Measurements from ENCODE around the gene ATP11A. TPM values are rescaled to one million over a fixed set of nuclear protein-coding genes. Genes with fewer than 3 reads are reported as not detected.

The ATP11A gene
- total and polyA plus RNA-seq, 2 donors (not counting 3 experiments of a cell fraction or from before 2014, with no cell fraction given) = 16.5 to 88.1 TPM

DNA sequence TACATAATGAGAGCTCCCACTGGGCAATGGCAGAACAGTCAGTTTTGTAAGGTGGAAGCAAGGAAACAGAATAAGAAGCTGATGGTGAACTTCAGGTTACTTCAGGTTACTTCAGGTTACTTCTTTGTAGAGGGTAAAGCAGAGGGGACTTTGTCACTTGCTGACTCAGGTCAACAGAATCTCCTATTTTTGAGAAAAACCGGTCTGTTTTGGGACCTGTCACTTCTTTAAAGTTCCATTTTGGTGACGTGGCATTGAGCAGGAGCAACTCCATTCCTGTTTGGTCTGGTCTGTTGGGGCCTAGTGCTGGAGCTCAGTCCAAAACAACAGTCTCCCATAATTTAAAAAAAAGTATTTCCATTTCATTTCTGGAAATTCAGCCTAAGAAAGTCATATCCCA lies 29.7 kb downstream of the ATP11A start:
- no peaks in the 10 kb centered on the region for H4K20me1 ChIP-seq (replicated peaks; ENCODE audit: control insufficient read depth, extremely low read depth, insufficient read depth, low read length)
- H2AFZ ChIP-seq (ENCODE audit: low read depth, low read length) = no peak overlapping the region
- BruUV-seq (replicated peaks) = TSS peak; percentile 64
- H3K27me3 ChIP-seq (ENCODE audit: control insufficient read depth in 2 of 2, insufficient read depth in 2 of 2, low read length in 2 of 2) = no peaks in the 10 kb centered on the region
- ChIA-PET POLR2A (no interaction called here), CTCF (interaction anchor here (0.9 kb wide), 1 partner anchor 8 kb away, joined by 3 read pairs; no protein-coding TSS in a partner anchor)
- H3K4me3 ChIP-seq (replicated peaks in 1 of 3; ENCODE audit: insufficient read depth in 1 of 3, low read depth in 1 of 3, low read length in 3 of 3) = no peak overlapping the region
- peaks cover 14% of the 10 kb centered on the region for H3K79me2 ChIP-seq (ENCODE audit: control insufficient read depth, insufficient read depth, low read length)
- FAIRE-seq = peak; percentile 15
- H3K9ac ChIP-seq (replicated peaks; ENCODE audit: extremely low read depth, insufficient read depth, low read length) = no peak overlapping the region
- dilution Hi-C loops (cut with MboI; ENCODE audit: extremely low pct_ligation_motif_present, low sequenced_read_pairs) (no loop called here), intact Hi-C loops (cut with micrococcal nuclease) (no loop called here)
- peaks cover 28% of the 10 kb centered on the region for H3K4me1 ChIP-seq (ENCODE audit: control insufficient read depth, extremely low read depth, insufficient read depth, low read length)
- H3K4me2 ChIP-seq (ENCODE audit: insufficient read depth, low read length) = no peak overlapping the region
- H3K9me3 ChIP-seq (replicated peaks; ENCODE audit: control insufficient read depth, insufficient read depth, low read length) = no peaks in the 10 kb centered on the region
- H3K9me1 ChIP-seq (replicated peaks; ENCODE audit: control insufficient read depth, extremely low read depth, insufficient read depth, low read length) = no peaks in the 10 kb centered on the region
- no peaks in the 10 kb centered on the region for H3K36me3 ChIP-seq (ENCODE audit: control insufficient read depth in 2 of 2, extremely low read depth in 1 of 2, insufficient read depth in 2 of 2, low read length in 2 of 2)
- DNase-seq (ENCODE audit: low read depth, low spot score) = no peak
- H3K27ac ChIP-seq (ENCODE audit: insufficient read depth, low read depth, low read length) = peak overlapping the region; percentile 17
- TF ChIP-seq, protein P1, sequence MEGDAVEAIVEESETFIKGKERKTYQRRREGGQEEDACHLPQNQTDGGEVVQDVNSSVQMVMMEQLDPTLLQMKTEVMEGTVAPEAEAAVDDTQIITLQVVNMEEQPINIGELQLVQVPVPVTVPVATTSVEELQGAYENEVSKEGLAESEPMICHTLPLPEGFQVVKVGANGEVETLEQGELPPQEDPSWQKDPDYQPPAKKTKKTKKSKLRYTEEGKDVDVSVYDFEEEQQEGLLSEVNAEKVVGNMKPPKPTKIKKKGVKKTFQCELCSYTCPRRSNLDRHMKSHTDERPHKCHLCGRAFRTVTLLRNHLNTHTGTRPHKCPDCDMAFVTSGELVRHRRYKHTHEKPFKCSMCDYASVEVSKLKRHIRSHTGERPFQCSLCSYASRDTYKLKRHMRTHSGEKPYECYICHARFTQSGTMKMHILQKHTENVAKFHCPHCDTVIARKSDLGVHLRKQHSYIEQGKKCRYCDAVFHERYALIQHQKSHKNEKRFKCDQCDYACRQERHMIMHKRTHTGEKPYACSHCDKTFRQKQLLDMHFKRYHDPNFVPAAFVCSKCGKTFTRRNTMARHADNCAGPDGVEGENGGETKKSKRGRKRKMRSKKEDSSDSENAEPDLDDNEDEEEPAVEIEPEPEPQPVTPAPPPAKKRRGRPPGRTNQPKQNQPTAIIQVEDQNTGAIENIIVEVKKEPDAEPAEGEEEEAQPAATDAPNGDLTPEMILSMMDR (IDR thresholded peaks at IDR 0.05; ENCODE audit: extremely low read depth in 1 of 2, insufficient read depth in 1 of 2, low read depth in 1 of 2, low read length in 2 of 2) = no peak

DNA sequence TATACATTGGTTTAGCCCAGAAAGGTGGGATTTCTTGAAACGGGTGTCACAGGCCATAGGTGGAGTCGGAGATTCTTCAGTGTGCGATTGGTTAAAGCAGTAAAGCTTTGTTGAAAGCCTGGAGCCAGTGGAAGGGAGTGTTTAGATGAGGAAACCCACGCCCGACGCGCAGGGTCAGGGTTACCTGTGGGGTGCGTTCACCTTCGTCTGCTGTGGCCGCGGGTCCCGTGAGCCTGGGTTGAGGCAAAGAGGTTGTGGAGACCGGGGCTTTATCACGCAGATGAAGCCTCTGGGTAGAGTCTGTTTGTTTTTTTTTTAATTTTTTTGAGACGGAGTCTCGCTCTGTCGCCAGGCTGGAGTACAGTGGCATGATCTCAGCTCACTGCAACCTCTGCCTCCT lies 30.4 kb downstream of the ATP11A start:
- Histone ChIP-seq H3K4me1 (ENCODE audit: control insufficient read depth, extremely low read depth, insufficient read depth, low read length) (peaks cover 28% of the 10 kb centered on the region), H3K9me1 (replicated peaks; ENCODE audit: control insufficient read depth, extremely low read depth, insufficient read depth, low read length) (no peaks in the 10 kb centered on the region), H3K9ac (replicated peaks; ENCODE audit: extremely low read depth, insufficient read depth, low read length) (no peak overlapping the region), H3K4me3 (replicated peaks in 1 of 3; ENCODE audit: insufficient read depth in 1 of 3, low read depth in 1 of 3, low read length in 3 of 3) (no peak overlapping the region), H3K27me3 (ENCODE audit: control insufficient read depth in 2 of 2, insufficient read depth in 2 of 2, low read length in 2 of 2) (no peaks in the 10 kb centered on the region), H3K4me2 (ENCODE audit: insufficient read depth, low read length) (no peak overlapping the region), H3K27ac (ENCODE audit: insufficient read depth, low read depth, low read length) (no peak overlapping the region), H3K79me2 (ENCODE audit: control insufficient read depth, insufficient read depth, low read length) (peaks cover 16% of the 10 kb centered on the region), H3K9me3 (replicated peaks; ENCODE audit: control insufficient read depth, insufficient read depth, low read length) (no peaks in the 10 kb centered on the region), H3K36me3 (ENCODE audit: control insufficient read depth in 2 of 2, extremely low read depth in 1 of 2, insufficient read depth in 2 of 2, low read length in 2 of 2) (no peaks in the 10 kb centered on the region), H2AFZ (ENCODE audit: low read depth, low read length) (no peak overlapping the region), H4K20me1 (replicated peaks; ENCODE audit: control insufficient read depth, extremely low read depth, insufficient read depth, low read length) (no peaks in the 10 kb centered on the region)
- DNase-seq (ENCODE audit: low read depth, low spot score) (no peak), FAIRE-seq (no peak)
- intact Hi-C loops (cut with micrococcal nuclease) = no loop called here
- ChIA-PET CTCF (interaction anchor here (0.9 kb wide), 1 partner anchor 8 kb away, joined by 3 read pairs; no protein-coding TSS in a partner anchor), POLR2A (no interaction called here)
- dilution Hi-C loops (cut with MboI; ENCODE audit: extremely low pct_ligation_motif_present, low sequenced_read_pairs) = no loop called here
- BruUV-seq (replicated peaks) = no TSS peak
- TF ChIP-seq JUN (IDR thresholded peaks at IDR 0.05; ENCODE audit: borderline replicate concordance, insufficient read depth, insufficient read length, low read depth) (no peak), EZH2 (IDR thresholded peaks at IDR 0.05; ENCODE audit: borderline replicate concordance, low read depth, low read length, severe bottlenecking) (no peak), POLR2AphosphoS5 (IDR thresholded peaks at IDR 0.05; ENCODE audit: insufficient read depth, low read depth, low read length) (no peak), FOS (IDR thresholded peaks at IDR 0.05; ENCODE audit: borderline replicate concordance, insufficient read depth, low read length) (no peak), POLR2A (IDR thresholded peaks at IDR 0.05; ENCODE audit: low read depth, low read length) (no peak), MYC (IDR thresholded peaks at IDR 0.05; ENCODE audit: low read depth, low read length) (no peak), GATA2 (IDR thresholded peaks at IDR 0.05; ENCODE audit: insufficient read depth, insufficient read length, low read depth, low read length) (no peak)
- TF ChIP-seq, protein P1 (IDR thresholded peaks at IDR 0.05; ENCODE audit: extremely low read depth in 1 of 2, insufficient read depth in 1 of 2, low read depth in 1 of 2, low read length in 2 of 2) = no peak
- TF ChIP-seq, protein P2, sequence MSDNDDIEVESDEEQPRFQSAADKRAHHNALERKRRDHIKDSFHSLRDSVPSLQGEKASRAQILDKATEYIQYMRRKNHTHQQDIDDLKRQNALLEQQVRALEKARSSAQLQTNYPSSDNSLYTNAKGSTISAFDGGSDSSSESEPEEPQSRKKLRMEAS (IDR thresholded peaks at IDR 0.05; ENCODE audit: insufficient read depth, insufficient read length) = no peak

All from endothelial cell of umbilical vein (primary cell).